ENCODE results near the gene PTPRG. TPM values are rescaled to one million over a fixed set of nuclear protein-coding genes. Genes with fewer than 3 reads are reported as not detected.

PTPRG gene
- total RNA-seq, 1 experiment from 2014 or later, result 32.1 TPM

DNA sequence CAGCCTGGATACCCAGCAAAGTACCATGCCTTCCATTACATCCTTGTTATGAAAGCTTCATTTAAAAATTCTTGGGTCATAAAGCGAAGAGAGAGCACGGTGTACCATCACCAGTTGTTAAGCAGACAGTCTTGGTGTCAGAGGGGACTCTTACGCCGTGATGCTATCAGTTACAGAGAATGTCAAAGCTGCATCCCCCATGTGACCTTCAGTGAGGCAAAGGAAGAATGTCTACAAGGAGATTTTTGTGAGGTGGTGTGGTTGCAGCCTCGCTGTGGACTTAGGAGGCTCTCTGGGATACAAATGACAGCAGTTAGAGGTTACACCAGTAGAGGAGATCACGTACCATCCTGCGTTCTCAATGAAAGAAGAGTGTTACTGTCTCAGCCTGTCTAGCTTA, 533.7 kb downstream of the PTPRG start:
- CTCF ChIA-PET, result no interaction called here
- BruUV-seq (replicated peaks), result no TSS peak

GRCh38 chr3:62095756-62096155, 534.4 kb downstream of the PTPRG start:
- Histone ChIP-seq H3K27me3 (ENCODE audit: insufficient read depth, low read length) (no peaks in the 10 kb centered on the region), H3K9me3 (ENCODE audit: control insufficient read depth in 1 of 2, insufficient read depth in 1 of 2, low read depth in 1 of 2, low read length in 2 of 2) (no peaks in the 10 kb centered on the region), H3K9ac (ENCODE audit: low read length) (no peak overlapping the region), H3K4me1 (ENCODE audit: control insufficient read depth in 1 of 2, insufficient read depth in 2 of 2, low read length in 2 of 2) (no peaks in the 10 kb centered on the region), H4K20me1 (ENCODE audit: insufficient read depth) (no peaks in the 10 kb centered on the region), H3K27ac (ENCODE audit: low read depth, low read length) (no peak overlapping the region), H3K36me3 (ENCODE audit: control insufficient read depth in 1 of 2, insufficient read depth in 2 of 2, low read length in 2 of 2) (no peaks in the 10 kb centered on the region), H2AFZ (ENCODE audit: low read depth, low read length, poor library complexity, severe bottlenecking) (no peak overlapping the region), H3K4me2 (ENCODE audit: low read length) (no peak overlapping the region), H3K79me2 (ENCODE audit: insufficient read depth, low read length) (no peaks in the 10 kb centered on the region), H3K9me2 (ENCODE audit: insufficient read depth) (no peaks in the 10 kb centered on the region), H3K4me3 (replicated peaks in 1 of 2; ENCODE audit: low read depth in 1 of 2, low read length in 2 of 2) (no peak overlapping the region)
- DNase-seq (ENCODE audit: low read depth, low spot score) (no peak), ATAC-seq (no peak)
- BruUV-seq (replicated peaks), result no TSS peak
- intact Hi-C loops (cut with micrococcal nuclease), result no loop called here
- ChIA-PET CTCF (no interaction called here), RAD21 (ENCODE audit: low non-redundant PET in 1 of 2, low total read pairs in 2 of 2, uncharacterized antibody in 2 of 2, unreplicated experiment in 2 of 2) (no interaction called here), POLR2A (no interaction called here)
- TF ChIP-seq, protein P1, sequence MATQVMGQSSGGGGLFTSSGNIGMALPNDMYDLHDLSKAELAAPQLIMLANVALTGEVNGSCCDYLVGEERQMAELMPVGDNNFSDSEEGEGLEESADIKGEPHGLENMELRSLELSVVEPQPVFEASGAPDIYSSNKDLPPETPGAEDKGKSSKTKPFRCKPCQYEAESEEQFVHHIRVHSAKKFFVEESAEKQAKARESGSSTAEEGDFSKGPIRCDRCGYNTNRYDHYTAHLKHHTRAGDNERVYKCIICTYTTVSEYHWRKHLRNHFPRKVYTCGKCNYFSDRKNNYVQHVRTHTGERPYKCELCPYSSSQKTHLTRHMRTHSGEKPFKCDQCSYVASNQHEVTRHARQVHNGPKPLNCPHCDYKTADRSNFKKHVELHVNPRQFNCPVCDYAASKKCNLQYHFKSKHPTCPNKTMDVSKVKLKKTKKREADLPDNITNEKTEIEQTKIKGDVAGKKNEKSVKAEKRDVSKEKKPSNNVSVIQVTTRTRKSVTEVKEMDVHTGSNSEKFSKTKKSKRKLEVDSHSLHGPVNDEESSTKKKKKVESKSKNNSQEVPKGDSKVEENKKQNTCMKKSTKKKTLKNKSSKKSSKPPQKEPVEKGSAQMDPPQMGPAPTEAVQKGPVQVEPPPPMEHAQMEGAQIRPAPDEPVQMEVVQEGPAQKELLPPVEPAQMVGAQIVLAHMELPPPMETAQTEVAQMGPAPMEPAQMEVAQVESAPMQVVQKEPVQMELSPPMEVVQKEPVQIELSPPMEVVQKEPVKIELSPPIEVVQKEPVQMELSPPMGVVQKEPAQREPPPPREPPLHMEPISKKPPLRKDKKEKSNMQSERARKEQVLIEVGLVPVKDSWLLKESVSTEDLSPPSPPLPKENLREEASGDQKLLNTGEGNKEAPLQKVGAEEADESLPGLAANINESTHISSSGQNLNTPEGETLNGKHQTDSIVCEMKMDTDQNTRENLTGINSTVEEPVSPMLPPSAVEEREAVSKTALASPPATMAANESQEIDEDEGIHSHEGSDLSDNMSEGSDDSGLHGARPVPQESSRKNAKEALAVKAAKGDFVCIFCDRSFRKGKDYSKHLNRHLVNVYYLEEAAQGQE (IDR thresholded peaks at IDR 0.05; ENCODE audit: low read depth), result no peak
- TF ChIP-seq, protein P2, sequence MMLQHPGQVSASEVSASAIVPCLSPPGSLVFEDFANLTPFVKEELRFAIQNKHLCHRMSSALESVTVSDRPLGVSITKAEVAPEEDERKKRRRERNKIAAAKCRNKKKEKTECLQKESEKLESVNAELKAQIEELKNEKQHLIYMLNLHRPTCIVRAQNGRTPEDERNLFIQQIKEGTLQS (IDR thresholded peaks at IDR 0.05), result no peak
- TF ChIP-seq TCF7L2 (IDR thresholded peaks at IDR 0.05; ENCODE audit: borderline replicate concordance, extremely low read depth, insufficient read depth, insufficient read length), result no peak
- no peak for TF ChIP-seq ZFX (IDR thresholded peaks at IDR 0.05)
- TF ChIP-seq SIN3A (IDR thresholded peaks at IDR 0.05; ENCODE audit: low read depth), result no peak
- no peak for TF ChIP-seq FOSL1 (IDR thresholded peaks at IDR 0.05; ENCODE audit: low read depth)
- TF ChIP-seq POLR2A (IDR thresholded peaks at IDR 0.05; ENCODE audit: borderline replicate concordance, extremely low read depth, insufficient read depth, insufficient read length), result no peak
- TF ChIP-seq, protein P3, sequence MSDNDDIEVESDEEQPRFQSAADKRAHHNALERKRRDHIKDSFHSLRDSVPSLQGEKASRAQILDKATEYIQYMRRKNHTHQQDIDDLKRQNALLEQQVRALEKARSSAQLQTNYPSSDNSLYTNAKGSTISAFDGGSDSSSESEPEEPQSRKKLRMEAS (IDR thresholded peaks at IDR 0.05), result no peak
- TF ChIP-seq JUND (IDR thresholded peaks at IDR 0.05), result no peak
- TF ChIP-seq CTCF (IDR thresholded peaks at IDR 0.05 in 2 of 3, conservative IDR thresholded peaks at IDR 0.05 in 1 of 3; ENCODE audit: borderline replicate concordance in 1 of 3, insufficient read depth in 1 of 3, low read depth in 2 of 3, low read length in 2 of 3), result no peak
- TF ChIP-seq SRF (IDR thresholded peaks at IDR 0.05; ENCODE audit: low read depth), result no peak
- no peak for TF ChIP-seq SP1 (IDR thresholded peaks at IDR 0.05; ENCODE audit: low read depth)
- TF ChIP-seq CBX3 (IDR thresholded peaks at IDR 0.05; ENCODE audit: low read depth), result no peak
- no peak for TF ChIP-seq RAD21 (IDR thresholded peaks at IDR 0.05; ENCODE audit: low read depth)
- TF ChIP-seq CEBPB (IDR thresholded peaks at IDR 0.05; ENCODE audit: low read depth), result no peak
- TF ChIP-seq ELF1 (IDR thresholded peaks at IDR 0.05; ENCODE audit: borderline replicate concordance, low read depth), result no peak

More for the DNA sequence above, 533.7 kb downstream of the PTPRG start:
- ChIA-PET RAD21 (ENCODE audit: low non-redundant PET in 1 of 2, low total read pairs in 2 of 2, uncharacterized antibody in 2 of 2, unreplicated experiment in 2 of 2) (no interaction called here), POLR2A (no interaction called here)
- no peaks in the 10 kb centered on the region for H4K20me1 ChIP-seq (ENCODE audit: insufficient read depth)
- no peak overlapping the region for H3K27ac ChIP-seq (ENCODE audit: low read depth, low read length)
- H3K9me3 ChIP-seq (ENCODE audit: control insufficient read depth in 1 of 2, insufficient read depth in 1 of 2, low read depth in 1 of 2, low read length in 2 of 2), result no peaks in the 10 kb centered on the region
- no peak overlapping the region for H2AFZ ChIP-seq (ENCODE audit: low read depth, low read length, poor library complexity, severe bottlenecking)
- no peak for ATAC-seq
- H3K4me1 ChIP-seq (ENCODE audit: control insufficient read depth in 1 of 2, insufficient read depth in 2 of 2, low read length in 2 of 2), result no peaks in the 10 kb centered on the region
- intact Hi-C loops (cut with micrococcal nuclease), result no loop called here
- H3K4me2 ChIP-seq (ENCODE audit: low read length), result no peak overlapping the region
- no peaks in the 10 kb centered on the region for H3K36me3 ChIP-seq (ENCODE audit: control insufficient read depth in 1 of 2, insufficient read depth in 2 of 2, low read length in 2 of 2)
- H3K9me2 ChIP-seq (ENCODE audit: insufficient read depth), result no peaks in the 10 kb centered on the region
- no peak overlapping the region for H3K9ac ChIP-seq (ENCODE audit: low read length)
- H3K4me3 ChIP-seq (replicated peaks in 1 of 2; ENCODE audit: low read depth in 1 of 2, low read length in 2 of 2), result no peak overlapping the region
- TF ChIP-seq YY1 (IDR thresholded peaks at IDR 0.05; ENCODE audit: extremely low read depth, insufficient replicate concordance, low read depth, low read length) (no peak), SRF (IDR thresholded peaks at IDR 0.05; ENCODE audit: low read depth) (no peak)
- DNase-seq (ENCODE audit: low read depth, low spot score), result no peak
- no peaks in the 10 kb centered on the region for H3K27me3 ChIP-seq (ENCODE audit: insufficient read depth, low read length)
- no peaks in the 10 kb centered on the region for H3K79me2 ChIP-seq (ENCODE audit: insufficient read depth, low read length)
